NCI-H2081 (cell line): ENCODE measurements around the gene SUSD3.

Experiments used
- DNase-seq, 2 experiments: peaks; one replicate each; lab custom pipeline; 2025; lab: John Stamatoyannopoulos, UW

SUSD3 gene

DNA sequence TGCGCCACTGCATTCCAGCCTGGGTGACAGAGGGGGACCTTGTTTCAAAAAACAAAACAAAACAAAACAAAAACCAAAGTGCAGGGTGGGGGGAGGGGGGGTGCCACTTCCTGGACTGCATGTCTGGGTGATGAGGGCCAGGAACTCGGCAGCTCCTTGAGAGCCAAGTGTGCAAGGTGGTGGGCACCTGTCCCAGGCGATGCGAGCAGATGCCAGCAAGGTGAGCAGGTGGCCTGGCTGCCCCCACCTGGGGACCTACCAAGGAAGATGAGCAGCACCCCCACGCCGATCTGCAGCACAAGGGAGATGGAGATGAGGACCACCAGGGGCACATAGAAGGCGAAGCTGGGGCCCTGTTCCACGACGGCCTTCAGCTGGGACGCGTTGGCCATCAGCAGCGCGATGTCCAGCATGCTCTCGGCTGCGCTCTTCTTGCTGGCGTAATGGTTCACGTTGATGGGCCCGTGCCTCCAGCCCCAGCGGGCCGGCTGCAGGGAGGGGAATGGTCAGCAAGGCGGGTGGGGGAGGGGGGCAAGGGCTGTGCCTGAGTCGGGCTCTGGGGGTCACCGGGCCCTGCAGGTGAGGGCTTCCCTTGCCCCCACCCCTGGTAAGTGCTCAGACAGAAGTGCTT is 67.8 kb downstream of the SUSD3 start:
- DNase-seq, result no peak

DNA sequence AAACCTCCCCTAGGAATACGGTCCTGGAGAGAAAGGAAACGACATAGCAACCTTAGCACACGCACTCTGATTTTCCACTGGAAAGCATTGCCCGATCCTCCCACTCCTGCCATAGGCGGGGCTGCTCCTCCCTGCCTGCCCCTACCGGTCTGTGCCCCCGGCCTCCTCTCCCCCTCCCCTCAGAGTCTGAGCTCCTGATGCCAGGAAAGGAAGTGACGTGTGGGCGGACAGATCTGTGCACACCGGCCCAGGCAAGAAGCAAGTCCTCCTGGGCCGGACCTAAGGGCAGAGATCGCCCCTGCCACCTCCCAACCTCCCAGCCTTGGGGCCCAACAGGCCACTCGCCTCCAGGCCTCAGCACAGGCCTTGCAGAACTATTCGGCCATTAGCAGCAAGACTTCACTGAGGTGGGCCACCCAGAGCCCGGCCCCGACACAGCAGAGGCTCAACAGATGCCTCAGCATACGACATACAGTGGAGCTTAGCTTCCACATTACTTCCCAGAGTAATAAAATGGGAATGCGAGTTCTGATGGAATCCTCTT is 68.4 kb downstream of the SUSD3 start:
- no peak for DNase-seq

DNA sequence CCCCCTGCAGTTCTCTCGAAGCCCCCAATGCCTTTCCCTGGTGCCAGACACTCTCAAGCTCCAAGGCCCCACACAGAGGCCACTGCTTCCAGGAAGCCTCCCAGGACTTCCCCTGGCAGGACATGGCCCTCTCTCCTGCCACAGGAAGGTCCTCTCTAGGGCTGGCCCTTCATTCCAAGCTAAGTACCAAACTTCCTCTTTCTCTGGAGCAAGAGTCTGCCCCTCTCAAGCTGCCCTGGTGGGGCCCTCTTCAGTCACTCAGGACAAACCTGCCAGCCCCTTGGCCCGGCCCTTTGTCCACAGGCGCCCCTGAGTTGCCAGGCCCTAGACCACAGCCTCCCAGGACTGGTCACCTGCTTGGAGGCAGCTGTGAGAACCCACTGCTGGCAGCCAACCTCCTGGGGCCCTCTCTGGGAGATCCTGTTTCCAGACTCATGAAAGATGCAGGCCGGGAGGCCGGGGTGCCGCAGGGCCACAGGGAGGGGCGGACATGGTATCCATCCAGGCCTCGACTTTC is 69.0 kb downstream of the SUSD3 start:
- no peak for DNase-seq

DNA sequence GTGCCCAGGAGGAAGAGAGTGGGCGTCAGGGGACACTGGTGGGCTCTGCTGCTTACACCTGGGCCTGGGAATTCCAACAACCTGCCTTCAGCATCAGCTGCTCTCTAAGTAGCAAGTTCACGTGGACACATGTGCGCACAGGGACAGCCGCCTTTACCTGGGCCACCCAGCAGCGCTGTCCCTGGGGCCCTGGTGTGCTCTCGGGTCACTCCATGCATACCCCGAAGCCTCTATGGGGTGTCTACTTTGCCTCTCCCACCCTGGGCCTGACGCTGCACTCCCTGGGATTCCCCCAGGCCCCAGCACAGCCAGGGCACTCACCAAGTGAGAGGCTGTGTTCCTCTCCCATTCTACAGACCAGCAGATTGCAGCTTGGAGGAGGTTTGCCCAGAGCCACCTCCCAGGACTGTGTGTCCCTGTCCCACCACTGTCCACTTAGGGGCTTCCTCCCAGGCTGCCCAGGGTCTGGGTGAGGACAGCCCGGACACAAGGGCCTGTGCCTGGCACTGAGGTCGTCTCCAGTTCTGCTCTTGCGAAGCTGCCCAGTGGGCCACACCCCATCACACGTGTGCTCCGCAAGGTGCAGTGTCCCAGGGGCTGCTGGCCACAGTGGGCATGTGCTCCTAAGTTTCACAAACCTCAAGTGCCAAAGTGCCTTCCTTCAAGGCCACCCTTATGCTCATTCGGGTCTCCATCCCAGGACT is 69.7 kb downstream of the SUSD3 start:
- no peak for DNase-seq

DNA sequence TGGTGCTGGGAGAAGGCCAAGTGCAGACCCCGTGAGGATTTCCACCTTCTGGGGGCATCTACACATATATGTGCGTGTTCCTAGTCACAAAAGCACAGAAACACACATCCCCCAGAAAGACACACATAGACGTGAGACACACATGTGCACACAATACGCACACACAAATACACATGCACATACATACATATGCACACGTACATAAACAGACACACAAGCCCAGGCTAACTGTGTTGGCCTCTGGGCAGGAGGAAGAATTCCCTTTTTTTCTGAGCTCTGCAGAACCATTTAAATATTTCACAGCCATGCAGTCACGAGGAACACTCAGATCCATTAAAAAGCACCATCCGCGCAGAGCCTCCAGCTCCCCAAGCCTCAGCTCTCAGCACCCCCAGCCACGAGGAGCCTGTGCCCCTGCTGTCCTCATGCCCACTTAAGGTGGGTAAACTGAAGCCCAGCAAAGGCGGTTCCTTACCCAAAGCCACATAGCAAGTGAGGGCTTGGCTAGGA is 70.3 kb downstream of the SUSD3 start:
- no peak for DNase-seq

DNA sequence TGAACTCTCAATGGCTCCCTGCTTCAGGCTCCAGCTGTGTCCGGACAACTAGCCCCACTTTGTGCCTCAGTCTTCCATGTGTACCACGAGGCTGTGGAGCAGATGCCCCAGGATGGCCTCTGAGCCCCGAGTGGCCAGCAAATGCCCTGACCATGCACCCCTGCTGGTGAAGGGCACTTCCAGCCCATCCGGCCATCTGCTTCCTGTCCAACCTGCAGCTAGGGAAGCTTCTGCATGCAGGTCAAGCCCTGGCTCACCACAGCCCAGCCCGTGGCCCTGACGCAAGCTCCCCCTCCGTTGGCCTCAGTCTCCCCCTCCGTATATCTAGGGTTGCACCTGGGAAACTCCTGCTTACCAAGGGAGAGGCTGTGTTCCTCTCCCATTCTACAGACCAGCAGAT is 70.8 kb downstream of the SUSD3 start:
- DNase-seq, result no peak

DNA sequence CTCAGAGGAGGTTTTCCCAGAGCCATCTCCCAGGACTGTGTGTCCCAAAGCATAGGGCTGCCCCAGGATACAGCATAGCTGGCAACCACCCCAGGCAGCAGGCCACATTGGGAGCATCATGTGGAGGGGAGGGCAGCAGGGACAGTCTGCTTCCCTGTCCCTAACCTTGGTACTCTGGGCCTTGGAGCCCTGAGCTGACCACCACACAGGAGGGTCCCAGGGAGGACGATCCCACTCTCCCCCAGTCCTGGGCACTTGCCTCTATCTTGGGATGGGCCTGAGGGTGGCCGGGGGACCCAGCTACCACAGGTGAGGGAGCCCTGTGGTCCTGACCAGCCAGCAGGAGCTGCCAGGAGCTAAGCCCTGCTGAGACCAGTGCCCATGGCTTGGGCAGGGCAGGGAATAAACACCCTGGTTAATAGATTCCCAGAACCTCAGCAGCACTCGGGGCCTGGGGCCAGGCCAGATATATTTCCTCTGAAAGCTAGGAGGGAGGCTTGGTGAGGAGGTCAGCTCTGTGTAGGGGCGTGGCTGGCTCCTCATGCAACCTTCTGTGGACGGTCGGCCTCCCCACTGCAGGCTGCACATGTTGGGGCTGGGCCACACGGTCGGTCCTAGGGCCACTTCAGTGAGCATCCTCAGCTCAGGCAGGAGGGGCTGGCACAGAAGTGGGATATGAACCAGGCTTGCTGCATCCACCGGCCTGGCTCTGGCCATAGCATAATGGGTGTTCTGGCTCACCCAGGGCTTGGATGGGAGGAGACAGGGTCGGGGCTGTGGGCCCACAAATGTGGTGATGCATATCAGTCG is 71.4 kb downstream of the SUSD3 start:
- DNase-seq, result no peak

DNA sequence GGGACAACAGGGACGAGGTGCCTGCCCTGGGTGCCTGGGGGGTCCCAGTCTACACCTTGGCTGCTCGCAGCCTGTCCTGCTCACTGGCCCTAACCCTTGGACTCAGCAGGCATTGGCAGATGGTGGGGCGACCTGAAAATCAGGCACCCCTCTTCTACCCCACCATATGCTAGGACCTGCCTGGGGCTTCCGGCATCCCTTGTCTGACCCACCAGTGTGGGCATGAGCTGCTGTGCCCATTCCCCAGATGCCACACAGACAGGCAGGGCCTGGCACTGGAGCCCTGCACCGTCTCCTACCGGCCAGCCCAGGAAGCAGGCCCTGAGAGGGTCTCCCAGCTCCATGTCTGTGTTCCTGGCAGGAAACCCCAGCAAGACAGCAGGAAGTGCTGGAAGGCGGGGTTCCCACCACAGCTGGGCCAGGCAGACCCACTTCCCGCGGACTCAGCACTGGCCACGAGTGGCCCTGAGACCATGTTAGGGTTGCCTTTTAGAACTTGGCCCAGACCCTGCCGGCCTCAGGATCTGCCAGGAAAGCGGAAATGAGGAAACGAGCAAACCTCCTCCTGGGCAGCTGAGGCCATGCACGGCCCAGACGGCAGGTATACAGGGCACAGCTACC is 72.5 kb downstream of the SUSD3 start:
- no peak for DNase-seq

DNA sequence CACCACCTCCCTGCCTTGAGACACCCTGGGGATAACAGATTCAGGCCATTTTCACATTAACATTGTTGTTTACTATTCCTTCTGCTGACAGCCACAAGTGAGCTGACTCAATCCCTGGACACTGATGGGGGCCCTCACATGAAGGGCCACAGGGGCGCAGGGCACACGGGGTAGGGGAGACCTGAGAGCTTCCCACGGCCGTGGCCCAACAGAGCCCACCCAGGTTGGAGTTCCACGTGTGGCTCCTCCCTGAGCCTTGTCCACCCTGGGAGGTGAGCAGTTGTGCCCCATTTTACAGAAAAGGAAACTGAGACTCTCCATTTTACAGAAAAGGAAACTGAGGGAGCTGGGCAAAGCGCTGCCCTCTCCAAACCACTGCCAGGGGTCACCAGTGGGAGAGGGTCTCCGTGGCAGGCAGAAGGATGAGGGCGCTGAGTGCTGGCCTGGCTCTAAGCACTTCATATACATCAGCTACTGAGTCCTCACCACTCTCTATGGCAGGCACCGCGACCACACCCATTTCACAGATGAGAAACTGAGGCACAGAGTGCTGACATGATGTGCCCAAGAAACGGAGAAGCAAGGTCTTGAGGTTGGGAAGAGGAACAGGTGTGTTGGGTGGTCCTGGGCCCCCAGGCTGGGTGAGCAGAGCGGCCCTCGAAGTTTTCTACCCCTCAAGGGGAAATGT is 73.2 kb downstream of the SUSD3 start:
- no peak for DNase-seq

DNA sequence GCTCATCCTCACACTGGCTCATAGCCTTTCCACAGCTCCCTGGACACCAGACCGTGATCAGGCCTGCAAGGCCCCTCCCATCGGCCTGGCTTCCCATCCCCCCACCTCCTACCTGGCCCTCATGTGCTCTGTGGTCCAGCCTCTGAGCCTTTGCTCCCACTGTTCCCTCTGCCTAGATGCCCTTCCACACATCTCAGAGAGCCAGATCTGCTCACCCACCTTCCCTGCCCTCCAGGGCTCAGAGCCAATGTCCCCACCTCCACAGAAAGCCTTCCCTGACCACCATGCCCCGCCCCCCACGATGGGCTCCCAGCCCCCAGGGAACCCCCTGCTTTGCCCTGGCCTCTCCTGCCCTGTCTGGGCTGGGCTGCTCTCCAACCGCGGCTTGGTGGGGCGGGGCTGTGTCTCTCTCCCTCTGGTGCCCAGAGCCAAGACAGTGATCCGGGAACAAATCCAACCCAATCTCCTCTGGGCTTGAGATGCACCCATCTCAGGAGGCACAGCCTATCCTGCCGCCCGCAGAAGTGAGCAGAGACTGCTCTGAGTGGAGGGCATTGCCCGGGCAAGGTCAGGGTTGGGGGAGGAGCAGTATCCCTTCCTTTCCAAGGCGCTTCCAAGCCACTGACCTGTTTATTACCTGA is 73.9 kb downstream of the SUSD3 start:
- DNase-seq, result no peak

DNA sequence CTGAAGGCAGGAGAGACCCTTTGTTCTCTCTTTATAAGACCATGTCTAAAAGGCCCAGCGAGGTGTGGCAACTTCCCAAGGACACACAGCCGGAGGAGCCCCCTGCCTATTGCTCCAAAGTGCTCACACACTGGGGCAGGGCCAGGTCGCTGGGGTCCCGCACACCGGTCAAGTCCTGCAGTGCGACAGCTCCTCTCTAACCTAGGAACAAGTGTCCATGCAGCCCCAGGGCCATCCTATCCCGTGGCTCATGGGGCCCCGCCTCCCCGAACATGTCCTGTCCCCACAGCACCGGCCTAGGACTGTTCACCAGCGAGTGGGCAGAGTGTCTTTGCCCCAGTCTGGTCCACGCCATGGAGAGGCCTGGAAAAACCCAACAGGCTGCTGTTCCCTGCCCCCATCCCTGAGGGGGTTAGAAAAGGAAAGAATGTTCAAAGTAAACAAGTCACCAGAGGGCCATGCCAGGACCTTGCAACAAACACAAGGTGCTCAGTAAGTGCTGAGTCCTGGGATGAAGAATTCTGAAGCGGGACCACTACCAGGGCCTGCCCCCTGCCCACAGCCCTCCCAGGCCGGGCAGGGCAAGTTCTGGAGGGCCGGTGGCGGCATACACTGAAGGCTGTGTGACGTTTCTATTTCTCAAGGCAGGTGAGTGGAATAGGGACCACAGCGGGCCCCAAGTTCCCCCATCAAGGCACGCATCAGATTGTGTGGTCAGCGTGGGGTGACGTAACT is 74.6 kb downstream of the SUSD3 start:
- no peak for DNase-seq

DNA sequence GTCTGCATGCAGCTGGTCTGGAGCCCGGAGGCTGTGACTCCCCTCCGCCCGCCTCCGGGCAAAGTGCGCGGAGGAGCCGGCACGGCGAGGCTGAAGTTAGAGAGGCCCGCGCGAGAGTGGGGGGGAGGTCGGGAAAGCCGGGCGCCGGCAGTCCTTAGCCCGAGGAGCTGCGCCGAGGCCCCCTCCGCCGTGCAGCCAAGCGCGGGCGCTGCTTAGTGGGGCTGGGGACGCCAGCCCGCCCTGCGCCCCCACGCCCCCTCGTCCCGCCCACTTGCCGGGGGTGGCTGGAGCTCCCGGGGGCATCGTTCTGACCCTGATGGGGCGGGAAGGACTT is 75.1 kb downstream of the SUSD3 start:
- peak in 1 of 2 experiments; percentile 22 for DNase-seq

DNA sequence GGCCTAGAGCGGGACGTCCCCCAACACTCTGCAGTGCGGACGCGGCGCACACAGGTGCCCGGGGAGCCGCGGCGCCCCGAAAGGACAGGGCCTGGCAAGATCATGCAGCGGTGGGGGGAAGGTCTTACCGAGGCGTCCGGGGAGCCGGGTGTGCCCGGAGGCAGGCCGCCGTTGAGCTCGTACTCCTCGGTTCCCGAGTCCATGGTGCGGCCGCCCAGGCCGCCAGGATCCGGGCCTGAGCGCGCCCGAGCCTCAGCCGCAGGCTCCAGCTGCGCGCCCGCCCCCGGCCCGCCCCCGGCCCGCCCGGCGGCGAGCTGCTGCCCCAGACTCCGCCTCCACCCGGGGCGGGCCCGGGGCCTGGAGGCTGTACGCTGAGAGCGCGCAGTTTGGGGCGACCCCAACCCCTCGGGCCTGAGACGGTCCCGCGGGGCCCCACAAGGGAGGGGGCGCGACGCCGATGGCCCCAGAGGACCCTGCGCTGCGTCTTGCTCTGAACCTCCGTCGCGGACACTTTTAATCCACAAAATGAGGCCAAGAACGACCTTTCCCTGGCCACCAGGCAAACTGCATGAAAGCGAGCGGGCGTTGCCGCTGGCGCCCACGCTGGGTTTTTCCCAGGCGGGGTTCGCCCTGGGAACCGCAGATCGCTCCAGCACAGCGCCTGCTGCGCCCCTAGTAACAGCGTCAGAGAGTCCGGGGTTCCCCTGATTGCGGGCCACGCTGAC is 75.7 kb downstream of the SUSD3 start, which contains the start of gene NINJ1:
TSS of gene NINJ1 (minus strand) at position 237 of the 725 bp plus-strand sequence. CDS start at position 203, 34 bp downstream.
- DNase-seq, result peak; percentile 50 to 56
